Omental fat pad (tissue), 4 donors: ENCODE measurements around the gene SLC18B1. TPM values are rescaled to one million over a fixed set of nuclear protein-coding genes. Genes with fewer than 3 reads are reported as not detected.

Experiments used
- ATAC-seq: fragments of 150-250 bp; one replicate; pipeline ENCODE4 v1.9.1; 2016; ENCODE audit warnings: mild to moderate bottlenecking, moderate library complexity; ENCODE audit not compliant: low FRiP score
- DNase-seq: peaks from one replicate; pipeline ENCODE4 v3.0.0-alpha.2; 2019; ENCODE audit warnings: low spot score
- CTCF ChIP-seq, 3 donors: fragments of 450-650 bp; IDR thresholded peaks; one replicate each; pipeline ENCODE4 v1.5.1; 2016 to 2017; ENCODE audit warnings: antibody characterized with exemption in 3 of 3, mild to moderate bottlenecking in 3 of 3, moderate library complexity in 2 of 3
- total RNA-seq, 4 donors: library from RNA; depleted of rRNA; stranded (reverse); fragments of >200 nt; gene quantifications; one replicate each; pipeline ENCODE4 v1.1.0, GENCODE V29; 2016

SLC18B1 gene
- total RNA-seq, 4 donors from 2014 or later, result 10.8 to 20.2 (median 17.2) TPM

DNA sequence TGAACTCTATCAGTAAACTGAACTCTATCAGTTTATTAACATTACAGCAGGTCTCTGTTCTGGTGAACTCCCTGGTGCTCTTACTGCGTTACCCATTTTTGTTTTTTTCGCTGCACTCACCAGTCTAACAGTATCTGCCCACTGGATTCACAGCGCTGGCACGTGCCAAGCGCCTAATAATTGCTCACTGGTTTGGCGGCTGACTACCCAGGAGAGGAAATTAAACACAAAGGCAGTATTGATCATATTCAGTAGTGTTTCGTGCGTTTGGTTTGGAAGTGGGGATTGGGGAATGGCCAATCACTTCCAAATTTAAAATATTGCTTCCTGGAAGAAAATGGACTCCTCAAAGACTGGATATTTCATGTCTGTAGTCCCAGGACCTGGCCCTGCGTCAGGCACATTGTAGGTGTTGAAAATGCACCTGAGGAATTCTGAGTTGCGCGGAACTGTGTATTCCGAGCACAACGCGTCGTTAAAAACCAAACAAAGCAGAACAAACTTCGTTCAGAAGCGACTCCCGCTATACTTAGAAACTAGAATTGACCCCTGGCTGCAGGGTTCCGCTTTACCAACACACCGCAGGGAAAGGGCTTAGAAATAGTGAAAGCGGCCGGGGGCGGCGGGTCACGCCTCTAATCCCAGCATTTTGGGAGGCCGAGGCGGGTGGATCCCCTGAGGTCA lies 14.9 kb upstream of the SLC18B1 start:
- no peak for ATAC-seq
- no peak for DNase-seq

GRCh38 chr6:132812756-132813172 lies 14.3 kb upstream of the SLC18B1 start:
- no peak for ATAC-seq
- TF ChIP-seq CTCF (IDR thresholded peaks at IDR 0.05), result no peak
- DNase-seq, result no peak

More for the DNA sequence above, 14.9 kb upstream of the SLC18B1 start:
- TF ChIP-seq CTCF (IDR thresholded peaks at IDR 0.05), result no peak

DNA sequence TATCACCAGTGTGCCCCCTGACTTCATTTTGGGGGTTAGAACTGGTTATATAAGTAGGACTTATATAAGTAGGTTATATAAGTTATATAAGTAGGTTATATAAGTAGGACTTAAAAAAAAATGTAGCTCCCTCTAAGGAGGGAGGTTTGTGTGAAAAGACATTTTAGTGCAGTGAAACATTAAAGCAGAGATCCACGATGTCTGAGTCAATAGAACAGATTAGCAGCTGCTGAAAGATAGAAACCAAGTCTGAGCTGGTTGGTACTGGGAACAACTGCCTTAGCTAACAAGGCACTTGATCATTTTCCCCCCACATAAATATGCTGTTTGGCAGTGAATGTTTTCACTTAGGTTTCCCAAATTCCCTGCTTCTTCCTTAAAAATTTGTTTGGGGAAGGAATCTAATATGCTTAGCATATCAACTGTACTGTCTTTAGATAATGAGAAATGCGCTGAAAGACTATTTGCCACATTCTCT lies 13.9 kb upstream of the SLC18B1 start:
- ATAC-seq (no peak), DNase-seq (no peak)
- no peak for TF ChIP-seq CTCF (IDR thresholded peaks at IDR 0.05)

DNA sequence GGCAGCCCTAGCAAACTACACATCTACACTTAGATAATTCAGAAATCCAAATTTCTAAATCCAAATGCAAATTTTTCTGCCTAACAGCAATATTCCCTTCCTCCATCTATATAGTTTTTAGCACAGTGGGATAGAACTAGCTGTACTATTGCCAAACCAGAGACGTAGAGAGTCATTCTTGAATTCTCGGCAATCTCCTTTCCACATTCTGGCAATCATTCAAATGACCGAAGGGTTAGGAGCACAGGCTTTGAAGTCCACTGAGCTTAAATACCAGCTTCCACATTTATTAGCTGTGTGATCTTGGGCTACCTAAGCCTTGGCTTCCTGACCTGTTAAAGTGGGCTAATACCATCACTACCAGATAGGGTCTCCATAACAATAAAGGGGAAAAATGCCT lies 12.8 kb upstream of the SLC18B1 start:
- ATAC-seq (no peak), DNase-seq (no peak)
- no peak for TF ChIP-seq CTCF (IDR thresholded peaks at IDR 0.05)

- ATAC-seq, result no peak
- no peak for DNase-seq
- no peak for TF ChIP-seq CTCF (IDR thresholded peaks at IDR 0.05)
Observed at GRCh38 chr6:132805548-132805947, 7.1 kb upstream of the SLC18B1 start.

- no peak for DNase-seq
- no peak for TF ChIP-seq CTCF (IDR thresholded peaks at IDR 0.05)
- no peak for ATAC-seq
Observed at GRCh38 chr6:132804251-132804650, 5.8 kb upstream of the SLC18B1 start.

GRCh38 chr6:132800656-132801055 lies 2.2 kb upstream of the SLC18B1 start:
- ATAC-seq (no peak), DNase-seq (no peak)
- no peak for TF ChIP-seq CTCF (IDR thresholded peaks at IDR 0.05)
